ENCODE data around the gene FRMD4A. TPM values are rescaled to one million over a fixed set of nuclear protein-coding genes. Genes with fewer than 3 reads are reported as not detected.

Gene FRMD4A
- total RNA-seq, 6 donors from 2014 or later, result 22.3 to 114 (median 52.3) TPM

- Histone ChIP-seq H3K4me1 (peaks cover 17 to 22% (median 19%) of the 10 kb centered on the region in 4 donors), H3K4me3 (no peak overlapping the region), H3K27me3 (no peaks in the 10 kb centered on the region), H3K27ac (peak overlapping the region in 1 of 4 donors; percentile 24), H3K36me3 (peaks cover 2 to 45% (median 28%) of the 10 kb centered on the region in 4 donors), H3K9me3 (no peaks in the 10 kb centered on the region)
- no peak for ATAC-seq (ENCODE audit: low FRiP score in 2 of 2)
- DNase-seq, result no peak
- 59 to 70% methylated on average over 8 of the region's 8 CpGs for WGBS, 2 donors
- TF ChIP-seq CTCF (IDR thresholded peaks at IDR 0.05), result no peak
- no peak for TF ChIP-seq EP300 (IDR thresholded peaks at IDR 0.05)
- no peak for TF ChIP-seq POLR2AphosphoS5 (IDR thresholded peaks at IDR 0.05)
- TF ChIP-seq POLR2A (IDR thresholded peaks at IDR 0.05), result no peak
Measured at GRCh38 chr10:13661256-13661655, 669.5 kb downstream of the FRMD4A start.

- no peaks in the 10 kb centered on the region for H3K9me3 ChIP-seq
- 59 to 67% methylated on average over 7 of the region's 7 CpGs for WGBS, 2 donors
- no peak overlapping the region for H3K4me3 ChIP-seq
- ATAC-seq (ENCODE audit: low FRiP score in 2 of 2) (peak; percentile 6 to 13), DNase-seq (no peak)
- H3K36me3 ChIP-seq, result peaks cover 2 to 45% (median 24%) of the 10 kb centered on the region in 4 donors
- no peak for TF ChIP-seq POLR2A (IDR thresholded peaks at IDR 0.05)
- peaks cover 17 to 22% (median 19%) of the 10 kb centered on the region in 4 donors for H3K4me1 ChIP-seq
- H3K27ac ChIP-seq, result peak overlapping the region; percentile 8 to 77 (median 60)
- no peaks in the 10 kb centered on the region for H3K27me3 ChIP-seq
Measured at GRCh38 chr10:13660551-13660920, 670.2 kb downstream of the FRMD4A start.

GRCh38 chr10:13659887-13660550, 670.7 kb downstream of the FRMD4A start:
- 26 to 29% methylated on average over 13 to 18 of the region's 19 CpGs for WGBS, 2 donors
- peak; percentile 37 to 85 for DNase-seq
- Histone ChIP-seq H3K27ac (peak overlapping the region; percentile 48 to 77 (median 60)), H3K4me3 (no peak overlapping the region), H3K36me3 (peaks cover 2 to 45% (median 25%) of the 10 kb centered on the region in 4 donors), H3K9me3 (no peaks in the 10 kb centered on the region), H3K27me3 (no peaks in the 10 kb centered on the region), H3K4me1 (peaks cover 17 to 22% (median 19%) of the 10 kb centered on the region in 4 donors)
- no peak for TF ChIP-seq POLR2A (IDR thresholded peaks at IDR 0.05)
- no peak for TF ChIP-seq EP300 (IDR thresholded peaks at IDR 0.05)
- peak; percentile 77 to 90 (median 87) for TF ChIP-seq CTCF (IDR thresholded peaks at IDR 0.05)
- peak; percentile 32 to 57 for TF ChIP-seq POLR2AphosphoS5 (IDR thresholded peaks at IDR 0.05)
- peak; percentile 68 to 83 for ATAC-seq (ENCODE audit: low FRiP score in 2 of 2)

- peaks cover 3 to 54% (median 29%) of the 10 kb centered on the region in 4 donors for H3K36me3 ChIP-seq
- no peaks in the 10 kb centered on the region for H3K27me3 ChIP-seq
- ATAC-seq (ENCODE audit: low FRiP score in 2 of 2) (peak; percentile 13 to 48), DNase-seq (peak; percentile 37 to 62)
- 28 to 58% methylated on average over 16 to 21 of the region's 21 CpGs for whole genome bisulfite sequencing, 2 donors
- H3K4me3 ChIP-seq, result no peak overlapping the region
- no peaks in the 10 kb centered on the region for H3K9me3 ChIP-seq
- H3K4me1 ChIP-seq, result peaks cover 17 to 22% (median 19%) of the 10 kb centered on the region in 4 donors
- TF ChIP-seq CTCF (IDR thresholded peaks at IDR 0.05) (no peak), POLR2A (IDR thresholded peaks at IDR 0.05) (no peak), POLR2AphosphoS5 (IDR thresholded peaks at IDR 0.05) (no peak), EP300 (IDR thresholded peaks at IDR 0.05) (no peak)
- H3K27ac ChIP-seq, result peak overlapping the region; percentile 48 to 77 (median 60)
Measured at GRCh38 chr10:13658871-13659685, 671.6 kb downstream of the FRMD4A start.

GRCh38 chr10:13658264-13658663, 672.5 kb downstream of the FRMD4A start:
- peak overlapping the region in 2 of 4 donors; percentile 16 to 77 for H3K27ac ChIP-seq
- WGBS, 2 donors, result 46 to 56% methylated on average over 10 of the region's 10 CpGs

More at GRCh38 chr10:13658264-13658663, 672.5 kb downstream of the FRMD4A start:
- H3K27me3 ChIP-seq, result no peaks in the 10 kb centered on the region
- H3K4me3 ChIP-seq, result no peak overlapping the region
- peaks cover 17 to 22% (median 19%) of the 10 kb centered on the region in 4 donors for H3K4me1 ChIP-seq
- no peak for ATAC-seq (ENCODE audit: low FRiP score in 2 of 2)
- H3K9me3 ChIP-seq, result no peaks in the 10 kb centered on the region
- TF ChIP-seq POLR2AphosphoS5 (IDR thresholded peaks at IDR 0.05), result no peak
- no peak for TF ChIP-seq EP300 (IDR thresholded peaks at IDR 0.05)
- TF ChIP-seq CTCF (IDR thresholded peaks at IDR 0.05), result no peak
- TF ChIP-seq POLR2A (IDR thresholded peaks at IDR 0.05), result no peak
- H3K36me3 ChIP-seq, result peaks cover 7 to 61% (median 34%) of the 10 kb centered on the region in 4 donors
- DNase-seq, result no peak

Measured in upper lobe of left lung (tissue), 6 donors.